Medulla oblongata (tissue), 1 donor: Measurements from ENCODE around the gene FAT1.
"Not testable (repeated sequence)": the region's sequence is repeated elsewhere in the genome, so short reads cannot be mapped to it uniquely, and the experiment has no call there.

ENCODE experiments used
- DNase-seq: peaks from one replicate; pipeline ENCODE4 v3.0.0-alpha.2; 2015; ENCODE audit errors: extremely low spot score

FAT1 gene

DNA sequence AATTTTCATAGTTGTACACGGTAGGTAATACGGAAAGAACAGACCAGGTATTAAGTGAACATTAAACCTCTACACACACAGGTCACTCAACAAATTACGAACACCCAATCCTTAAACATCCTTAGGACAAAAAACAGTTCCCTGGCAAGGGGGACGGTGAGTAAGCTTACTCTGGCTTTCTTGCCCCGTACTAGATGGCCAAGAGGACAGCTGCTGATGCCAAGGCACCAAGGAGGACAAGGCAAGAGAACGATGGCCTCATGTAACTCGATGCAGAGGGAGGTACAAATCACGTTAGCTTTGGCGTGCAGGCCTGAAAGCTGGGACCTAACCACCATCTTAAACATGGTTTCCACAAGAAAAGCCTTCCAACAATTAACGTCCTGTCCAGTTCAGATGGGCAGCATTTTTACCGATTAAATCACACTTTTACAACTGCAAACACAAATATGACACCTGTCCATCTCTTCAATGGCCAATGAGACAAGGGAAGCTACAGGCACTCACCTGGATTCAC lies 23.7 kb downstream of the FAT1 start:
- DNase-seq = peak; percentile 37

DNA sequence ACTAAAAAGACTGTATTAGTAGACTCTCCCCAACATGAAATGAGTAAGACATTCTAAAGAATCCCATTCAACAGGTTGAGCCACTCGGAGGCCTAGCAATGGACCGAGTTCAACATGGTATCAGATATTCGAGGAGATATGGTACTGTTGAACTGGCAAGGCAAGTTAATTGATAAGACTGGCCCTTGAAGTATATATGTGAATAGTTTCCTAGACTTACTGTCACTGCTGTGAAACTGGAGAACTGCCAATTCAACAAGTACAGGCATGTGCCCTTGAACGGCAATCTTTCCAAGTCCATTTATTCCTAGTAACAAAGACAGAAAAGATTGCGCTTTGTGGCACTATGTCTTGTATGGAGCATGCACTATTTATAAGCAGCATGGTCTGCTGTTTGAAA lies 24.4 kb downstream of the FAT1 start:
- no peak for DNase-seq

DNA sequence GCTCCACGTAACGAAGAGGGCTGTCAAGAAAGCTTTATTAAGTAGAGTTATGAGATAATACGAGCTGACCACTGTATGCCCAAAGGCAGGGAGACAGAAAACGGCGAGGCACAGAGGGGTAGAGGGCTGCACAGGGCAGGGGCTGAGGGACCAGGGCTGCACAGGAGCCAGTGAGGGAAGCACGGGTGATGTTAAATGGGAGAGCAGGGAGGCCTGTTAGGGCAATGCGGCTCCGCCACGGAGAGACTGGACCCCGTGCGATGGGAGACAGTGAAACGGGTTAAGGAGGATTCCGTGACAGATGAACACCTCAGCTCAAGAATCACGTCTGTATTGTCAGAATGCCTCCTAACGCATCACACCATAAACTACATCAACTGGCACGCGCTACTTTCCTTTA lies 25.1 kb downstream of the FAT1 start:
- no peak for DNase-seq

DNA sequence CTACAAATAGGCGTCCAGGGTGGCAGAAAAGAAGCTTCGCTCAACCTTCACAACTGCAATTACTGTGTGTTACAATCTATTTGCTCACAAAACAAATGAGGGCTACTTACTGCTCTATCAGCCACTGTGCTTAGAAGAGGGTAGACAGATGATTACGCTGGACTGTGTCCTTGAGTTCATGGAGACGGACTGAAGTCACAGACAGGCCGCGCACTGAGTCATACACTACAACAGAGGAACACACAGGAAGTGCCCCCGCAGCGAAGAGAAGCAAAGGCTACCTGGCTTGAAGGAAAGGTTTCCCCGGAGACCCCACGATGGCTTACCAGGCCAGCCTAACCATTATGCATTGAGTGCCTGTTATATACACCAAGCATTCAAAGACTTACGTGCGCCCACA lies 25.6 kb downstream of the FAT1 start:
- no peak for DNase-seq

DNA sequence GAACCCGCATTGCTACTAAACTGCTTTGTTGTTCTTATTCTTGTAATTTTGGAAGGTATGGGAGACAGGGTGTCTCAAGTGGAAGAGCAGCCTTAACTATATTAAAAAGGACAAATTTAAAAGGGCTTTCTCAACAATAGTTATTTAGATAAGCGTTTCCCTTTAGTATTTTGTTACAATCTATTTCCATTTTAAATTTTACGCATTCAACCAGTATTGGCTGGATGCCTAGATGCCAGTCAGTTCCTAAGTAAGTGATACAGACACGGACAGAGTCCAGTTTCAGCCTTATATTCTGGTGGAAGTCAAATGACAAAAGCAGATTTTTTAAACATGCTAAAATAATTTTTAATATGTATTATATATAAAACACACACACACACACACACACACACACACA lies 28.3 kb downstream of the FAT1 start:
- no peak for DNase-seq

DNA sequence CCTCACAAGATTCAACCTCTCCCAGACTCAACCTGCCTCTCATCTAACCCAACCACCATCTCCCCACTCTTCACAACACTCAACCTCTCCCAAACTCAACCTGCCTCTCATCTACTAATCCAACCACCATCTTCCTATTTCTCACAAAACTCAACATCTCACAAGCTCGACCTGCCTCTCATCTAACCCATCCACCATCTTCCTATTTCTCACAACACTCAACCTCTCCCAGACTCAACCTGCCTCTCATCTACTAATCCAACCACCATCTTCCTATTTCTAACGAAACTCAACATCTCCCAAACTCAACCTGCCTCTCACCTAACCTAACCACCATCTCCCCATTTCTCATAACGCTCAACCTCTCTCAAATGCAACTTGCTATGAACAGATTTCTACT lies 29.8 kb downstream of the FAT1 start:
- DNase-seq = no peak

DNA sequence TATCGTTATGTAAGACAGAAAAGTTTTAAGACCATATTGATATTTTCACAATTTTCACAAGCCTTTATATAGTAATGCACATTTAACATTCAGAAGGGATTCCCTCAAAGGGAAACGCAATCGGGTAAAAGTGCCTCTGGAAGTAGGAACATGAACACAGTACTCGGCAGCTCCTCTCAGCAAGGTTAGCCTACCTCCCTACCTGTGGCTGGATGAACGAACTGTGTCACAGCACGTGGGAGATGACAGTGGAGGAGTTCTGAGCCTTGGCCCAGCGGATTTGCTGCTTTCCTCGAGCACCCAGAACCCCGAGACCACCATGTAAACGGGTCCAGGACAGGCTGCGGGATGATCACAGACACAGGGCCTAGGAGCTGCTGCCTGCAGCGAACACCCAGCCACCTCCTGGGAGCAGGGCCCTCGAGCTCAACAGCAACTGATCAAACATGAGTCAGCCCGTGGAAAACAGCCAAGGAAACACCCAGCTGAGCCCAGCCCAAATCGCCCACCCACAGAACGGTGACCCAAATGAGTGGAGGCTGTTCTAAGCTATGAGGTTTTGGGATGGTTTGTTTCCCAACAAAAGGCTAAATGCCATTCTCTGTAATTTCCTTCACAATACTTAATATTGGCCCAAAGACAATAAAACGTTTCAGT lies 30.4 kb downstream of the FAT1 start:
- DNase-seq = no peak

DNA sequence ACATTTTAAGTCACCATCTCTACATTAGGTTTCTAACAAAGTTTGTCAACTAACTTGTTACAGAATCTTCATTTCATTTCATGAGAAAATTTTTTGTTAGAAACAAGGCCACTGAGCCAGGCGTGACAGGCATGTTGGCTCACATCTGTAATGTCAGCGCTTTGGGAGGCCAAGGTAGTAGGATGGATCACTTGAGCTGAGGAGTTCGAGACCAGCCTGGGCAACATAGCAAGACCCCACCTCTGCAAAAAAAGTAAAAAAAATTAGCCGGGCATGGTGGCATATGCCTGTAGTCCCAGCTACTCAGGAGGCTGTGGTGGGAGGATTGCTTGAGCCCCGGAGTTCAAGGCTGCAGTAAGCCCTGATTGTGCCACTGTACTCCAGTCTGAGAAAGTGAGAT lies 32.3 kb downstream of the FAT1 start:
- DNase-seq = no peak

DNA sequence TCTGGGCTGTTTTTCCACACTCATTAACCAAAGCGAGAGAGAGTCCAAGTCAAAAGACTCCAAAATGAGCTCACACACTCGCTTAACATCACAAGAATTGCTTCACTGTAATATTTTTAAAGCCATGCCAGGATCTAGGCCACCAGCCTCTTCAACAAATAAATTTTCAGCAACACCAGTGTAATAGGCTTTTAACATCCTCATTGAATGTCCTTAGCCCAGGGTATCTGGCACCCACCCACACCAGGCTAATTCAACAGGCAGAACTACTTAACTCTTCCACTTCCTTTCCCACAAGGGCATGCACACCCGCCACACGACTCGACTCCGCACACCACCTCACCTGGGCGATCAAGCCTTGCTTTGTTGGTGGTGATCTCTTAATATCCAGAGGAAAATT lies 34.2 kb downstream of the FAT1 start:
- DNase-seq = peak; percentile 57

DNA sequence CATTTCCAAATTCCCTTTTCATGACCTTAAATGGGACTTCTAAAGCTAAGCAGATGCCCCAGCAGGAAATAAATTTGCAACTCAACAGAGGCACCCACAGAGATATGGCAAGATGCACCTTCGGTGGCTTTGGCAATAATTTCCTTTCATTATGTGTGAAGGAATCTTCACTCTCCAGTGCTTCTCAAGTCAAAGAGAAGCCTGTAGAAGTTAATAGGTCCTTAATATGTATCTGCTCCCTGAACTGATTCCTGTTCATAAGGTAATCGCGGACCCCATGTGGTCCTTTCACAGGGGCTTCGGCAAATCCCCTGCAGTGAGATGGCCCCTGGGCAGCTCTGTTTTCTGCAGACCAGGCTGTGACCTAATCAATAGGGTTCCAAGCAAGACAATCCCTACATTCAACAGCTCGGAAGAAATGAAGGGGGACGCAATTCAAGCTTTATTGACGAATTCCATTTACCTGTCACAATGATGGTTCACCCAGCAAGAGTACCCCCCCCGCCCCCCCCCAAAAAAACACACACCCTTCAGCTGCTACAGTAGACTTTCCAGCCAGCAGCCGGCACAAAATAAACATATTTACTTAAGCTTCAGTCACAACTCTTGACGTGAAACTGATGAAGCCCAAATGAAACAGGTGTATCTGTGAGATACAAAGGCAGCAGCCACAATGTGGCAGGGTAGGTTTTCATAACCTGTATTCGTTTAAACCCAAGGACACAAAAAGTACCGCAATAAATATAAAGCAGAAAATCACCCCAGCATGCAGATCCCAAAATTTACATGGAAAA lies 35.3 kb downstream of the FAT1 start:
- DNase-seq = no peak

DNA sequence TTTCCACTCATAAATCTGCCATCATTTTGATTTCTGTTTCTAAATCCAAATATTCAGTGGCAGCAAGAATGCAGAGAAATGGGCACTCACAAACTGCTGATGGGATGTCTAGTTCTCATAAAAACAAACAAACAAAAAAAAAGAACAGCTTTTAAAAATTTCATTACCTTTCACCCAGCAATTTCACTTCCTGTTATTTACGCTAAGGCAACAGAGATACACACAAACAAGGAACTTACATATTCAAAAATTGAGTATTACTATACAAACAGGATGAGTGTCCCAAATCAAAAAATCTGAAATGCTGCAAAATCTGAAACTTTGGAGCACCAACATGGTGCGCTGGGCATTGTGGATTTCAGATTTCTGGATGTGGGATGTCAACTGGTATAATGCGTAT lies 36.4 kb downstream of the FAT1 start:
- DNase-seq = no peak

DNA sequence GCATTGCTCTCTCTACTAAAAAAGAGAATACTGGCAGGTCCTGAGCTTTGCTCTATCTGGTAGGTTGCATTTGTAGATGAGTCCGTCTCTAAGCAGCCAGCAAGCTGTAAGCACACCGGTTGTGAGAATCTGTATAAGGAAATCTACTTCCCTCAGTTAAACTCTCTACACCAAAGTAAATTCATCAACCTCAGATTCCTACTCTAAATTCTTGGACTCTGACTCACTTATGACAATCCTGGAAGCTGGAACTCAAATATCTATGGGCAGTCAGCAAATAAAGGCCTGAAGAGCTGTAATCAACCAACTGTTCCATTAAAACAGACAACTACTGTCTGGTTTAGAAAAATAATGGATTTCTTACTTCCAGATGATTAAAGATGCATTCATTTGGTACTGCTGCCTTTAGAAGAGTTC lies 37.9 kb downstream of the FAT1 start:
- DNase-seq = no peak

DNA sequence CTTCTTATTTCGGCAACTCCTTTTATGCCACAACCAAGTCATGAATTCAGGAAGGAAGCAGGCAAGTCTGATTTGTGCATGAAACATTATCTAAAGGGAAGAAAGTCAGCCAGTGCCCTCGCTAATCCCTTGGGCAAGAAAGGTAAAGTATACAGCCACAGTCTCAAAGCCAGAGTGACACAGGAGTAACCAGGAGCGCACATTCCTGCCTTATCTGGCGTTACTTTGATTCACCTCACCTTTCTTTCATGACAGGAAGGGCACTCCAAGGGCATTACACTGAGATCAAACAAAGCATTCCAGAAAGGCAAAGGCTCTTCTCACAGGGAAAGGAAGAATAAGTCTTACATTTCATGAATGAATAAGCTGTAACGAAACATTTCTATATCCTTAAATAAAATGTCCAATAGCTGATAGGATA lies 38.8 kb downstream of the FAT1 start:
- DNase-seq = no peak

DNA sequence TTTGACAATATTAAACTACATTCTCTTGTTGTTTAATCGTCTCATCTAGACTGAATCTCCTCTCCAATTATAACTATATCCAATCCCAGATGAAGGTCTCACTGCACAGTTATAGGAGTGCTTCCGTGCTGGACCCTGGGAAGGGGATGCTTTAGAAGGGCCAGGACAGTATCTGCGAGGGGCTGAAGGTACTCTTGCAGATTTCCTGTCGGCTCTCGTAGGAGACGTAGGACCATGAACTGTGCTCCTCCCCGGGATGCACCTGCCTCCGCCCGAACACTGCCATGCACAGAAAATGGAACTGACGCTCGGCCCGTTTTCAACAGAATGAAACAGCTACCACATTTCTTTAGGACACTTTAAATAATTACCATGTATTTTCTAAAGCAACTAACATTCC lies 39.4 kb downstream of the FAT1 start:
- DNase-seq = no peak

DNA sequence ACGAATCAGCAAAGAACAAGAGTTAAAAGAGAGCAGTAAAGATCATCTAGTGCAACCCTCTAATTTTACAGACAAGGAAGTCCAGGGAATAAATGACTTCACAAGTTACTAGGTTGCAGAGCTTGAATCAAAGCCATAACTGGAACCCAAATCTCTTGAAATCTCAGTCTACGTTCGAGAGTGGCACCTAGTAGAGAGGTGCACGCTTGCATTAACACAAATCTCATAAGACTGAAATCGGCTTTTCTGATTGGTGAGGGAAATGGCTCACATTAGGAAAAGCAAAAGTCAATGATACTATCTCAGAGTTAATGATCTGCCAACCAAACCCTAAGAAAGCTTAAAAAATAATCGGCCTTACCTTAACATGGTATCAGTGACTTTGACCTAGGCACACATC lies 43.0 kb downstream of the FAT1 start:
- DNase-seq = no peak

DNA sequence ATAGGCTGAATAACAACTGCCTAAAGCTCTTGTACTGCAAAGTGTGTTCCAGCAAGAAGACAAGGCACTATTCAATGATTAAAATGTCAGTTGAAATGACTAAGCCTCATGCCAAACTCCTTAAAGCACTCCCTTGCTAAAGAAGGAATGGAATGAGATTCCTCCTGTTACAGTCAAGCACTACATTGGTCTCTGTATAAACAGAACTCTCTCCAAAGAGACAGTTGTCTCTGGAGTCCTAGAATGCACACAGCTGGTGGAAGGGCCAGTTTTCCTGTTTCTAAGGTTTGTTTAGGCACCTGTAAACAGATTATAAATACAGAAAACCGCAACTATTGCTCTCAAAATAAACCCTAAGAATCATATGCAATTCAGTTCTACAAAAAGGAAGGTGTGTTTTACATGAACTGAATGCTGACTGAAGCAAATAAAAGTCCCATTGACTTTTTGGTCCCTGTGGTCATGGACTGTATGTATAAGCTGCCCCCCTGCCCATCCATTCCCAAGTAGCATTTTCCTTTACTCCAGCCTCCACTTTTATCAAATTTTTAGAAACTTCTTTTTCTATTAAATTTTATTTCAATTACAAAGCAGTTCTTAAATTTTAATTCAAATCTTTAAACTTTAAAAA lies 47.0 kb downstream of the FAT1 start:
- DNase-seq = no peak

DNA sequence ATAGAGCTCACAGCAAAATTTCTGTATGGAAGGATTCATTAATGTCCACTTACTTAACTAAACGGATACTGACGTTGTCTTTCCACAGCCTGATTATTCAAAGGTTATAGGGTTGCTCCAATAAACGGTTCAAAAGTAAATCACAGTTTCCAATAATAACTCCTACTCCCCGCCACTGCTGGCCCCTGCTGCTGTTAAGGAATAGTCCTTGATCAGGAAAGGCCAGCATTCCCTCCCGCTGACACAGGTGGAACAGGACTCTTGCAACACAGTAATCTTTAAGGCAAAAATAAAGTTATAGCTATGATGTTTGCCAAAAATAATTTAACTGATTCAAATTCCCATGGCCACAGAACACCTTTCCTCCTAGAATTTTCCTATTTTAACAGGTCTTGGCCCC lies 53.9 kb downstream of the FAT1 start:
- no peak for DNase-seq

DNA sequence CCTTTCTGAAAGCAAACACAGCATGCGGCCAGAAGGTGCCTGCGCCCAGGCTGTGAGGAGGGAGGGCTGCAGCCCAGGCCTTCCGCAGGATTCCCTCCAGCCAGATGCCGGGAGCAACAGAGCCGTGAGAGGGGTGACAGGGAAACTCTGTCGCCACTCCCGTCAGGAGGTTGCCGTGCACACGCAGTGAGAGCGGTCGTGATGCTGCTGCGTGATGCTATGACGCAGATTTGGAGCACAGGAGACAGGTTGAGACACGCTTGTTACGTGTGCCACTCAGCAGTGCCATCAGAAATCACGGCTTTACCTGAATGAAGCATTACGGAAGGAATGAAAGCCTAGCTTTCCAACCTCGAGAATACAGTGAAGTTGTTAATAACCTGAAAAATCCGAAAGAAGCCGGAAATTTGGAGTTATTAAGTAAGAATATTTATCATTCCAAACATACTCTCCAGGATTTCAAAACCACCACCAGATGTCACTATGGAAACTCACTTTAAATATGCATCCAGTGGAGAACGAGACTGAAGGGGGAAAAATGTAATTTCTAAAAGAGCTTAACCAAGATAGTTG lies 54.4 kb downstream of the FAT1 start:
- DNase-seq = peak; percentile 78

DNA sequence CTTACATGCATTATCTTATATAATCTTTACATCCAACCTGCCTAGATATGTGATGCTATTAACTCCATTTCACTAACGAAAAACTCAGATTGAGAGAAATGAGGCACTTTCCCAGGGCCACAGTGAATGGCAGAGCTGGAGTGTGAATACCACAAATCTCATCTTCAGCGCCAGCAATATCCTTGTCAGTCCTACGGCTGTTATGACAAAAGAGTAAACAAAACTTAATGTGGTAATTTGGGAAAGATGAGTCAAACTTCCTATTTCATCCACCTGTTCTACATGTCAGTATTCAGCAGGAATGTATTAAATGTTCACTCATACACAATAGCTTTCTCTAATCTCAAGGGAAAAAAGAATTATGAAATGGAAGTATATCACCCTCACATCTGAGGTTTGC lies 56.9 kb downstream of the FAT1 start:
- no peak for DNase-seq

DNA sequence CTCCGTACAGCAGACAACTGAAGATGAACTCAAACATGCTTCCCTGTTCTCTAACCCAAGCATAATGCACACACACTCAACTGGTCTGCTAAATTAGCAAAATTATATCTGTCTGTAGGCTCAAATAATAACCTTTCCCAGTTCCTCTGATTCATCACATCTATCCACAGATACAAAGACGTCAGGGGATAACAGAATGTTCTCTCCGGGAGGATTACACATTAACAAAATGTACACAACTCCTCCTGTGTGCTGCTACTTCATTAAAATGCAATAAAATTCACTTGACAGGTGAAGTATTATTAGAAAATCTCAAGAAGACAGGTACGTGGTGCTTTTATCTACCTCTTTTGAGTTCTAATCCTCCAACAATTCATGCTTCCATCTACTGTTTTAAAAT lies 57.4 kb downstream of the FAT1 start:
- DNase-seq = no peak

DNA sequence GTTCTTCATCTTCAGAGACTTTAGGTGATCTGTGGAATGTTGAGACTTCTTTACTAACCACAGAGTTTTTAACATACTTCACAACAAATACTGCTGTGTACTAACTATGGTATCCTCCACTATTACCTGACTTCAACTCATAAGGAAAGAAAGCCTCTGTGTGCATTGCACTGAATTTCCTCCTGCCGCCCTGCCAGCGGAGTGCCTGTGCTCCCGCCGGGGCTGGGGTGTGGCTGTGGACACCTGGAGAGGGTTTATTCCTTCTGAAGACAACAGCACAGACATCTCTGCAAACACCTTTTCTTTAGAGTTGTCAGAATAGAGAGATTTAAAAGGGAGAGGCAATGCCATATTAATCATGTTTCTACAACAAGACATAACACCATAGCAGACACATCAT lies 63.3 kb downstream of the FAT1 start:
- DNase-seq = no peak

DNA sequence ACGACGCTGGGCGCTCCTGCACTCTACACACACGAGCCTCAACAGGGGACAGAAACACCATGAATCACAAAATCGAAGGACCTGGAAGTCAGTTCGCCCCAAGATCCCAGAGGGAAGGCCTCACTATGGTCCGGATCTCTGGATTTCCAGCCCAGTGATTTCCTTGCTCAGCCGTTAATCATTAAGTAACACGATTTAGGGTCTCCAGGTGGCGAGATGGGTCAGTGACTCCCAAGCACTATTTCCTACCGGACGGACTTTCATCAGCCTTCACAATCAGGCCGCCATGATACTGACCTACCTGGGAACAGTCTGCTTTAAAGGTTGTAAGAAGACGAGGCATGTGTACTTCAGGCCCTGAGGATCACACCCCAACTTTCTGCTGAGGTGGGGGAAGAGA lies 63.7 kb downstream of the FAT1 start:
- DNase-seq = no peak

DNA sequence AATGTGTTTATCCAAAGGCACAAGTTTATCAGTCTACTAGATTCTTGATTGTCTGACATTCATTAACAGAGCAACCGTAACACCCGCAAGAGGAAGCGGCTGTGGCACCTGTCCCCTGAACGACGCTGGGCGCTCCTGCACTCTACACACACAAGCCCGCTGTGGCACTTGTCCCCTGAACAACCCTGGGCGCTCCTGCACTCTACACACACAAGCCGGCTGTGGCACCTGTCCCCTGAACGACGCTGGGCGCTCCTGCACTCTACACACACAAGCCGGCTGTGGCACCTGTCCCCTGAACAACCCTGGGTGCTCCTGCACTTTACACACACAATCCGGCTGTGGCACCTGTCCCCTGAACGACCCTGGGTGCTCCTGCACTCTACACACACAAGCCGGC lies 64.2 kb downstream of the FAT1 start:
- not testable (repeated sequence) for DNase-seq
